Stimulated activated CD4-positive, alpha-beta T cell treated with anti-CD3 and anti-CD28 coated beads, Interleukin-1b, Interleukin-23, amount 100 ng/mL, for 1 hour (primary cell): ENCODE data around the gene IMMP2L.

ENCODE experiments used
- DNase-seq, 2 donors: peaks; one replicate each; pipeline ENCODE4 v3.0.0-alpha.2; 2020; ENCODE audit warnings: low read depth in 2 of 2

IMMP2L gene

GRCh38 chr7:110994028-110994967, 568.0 kb downstream of the IMMP2L start:
- no peak for DNase-seq

DNA sequence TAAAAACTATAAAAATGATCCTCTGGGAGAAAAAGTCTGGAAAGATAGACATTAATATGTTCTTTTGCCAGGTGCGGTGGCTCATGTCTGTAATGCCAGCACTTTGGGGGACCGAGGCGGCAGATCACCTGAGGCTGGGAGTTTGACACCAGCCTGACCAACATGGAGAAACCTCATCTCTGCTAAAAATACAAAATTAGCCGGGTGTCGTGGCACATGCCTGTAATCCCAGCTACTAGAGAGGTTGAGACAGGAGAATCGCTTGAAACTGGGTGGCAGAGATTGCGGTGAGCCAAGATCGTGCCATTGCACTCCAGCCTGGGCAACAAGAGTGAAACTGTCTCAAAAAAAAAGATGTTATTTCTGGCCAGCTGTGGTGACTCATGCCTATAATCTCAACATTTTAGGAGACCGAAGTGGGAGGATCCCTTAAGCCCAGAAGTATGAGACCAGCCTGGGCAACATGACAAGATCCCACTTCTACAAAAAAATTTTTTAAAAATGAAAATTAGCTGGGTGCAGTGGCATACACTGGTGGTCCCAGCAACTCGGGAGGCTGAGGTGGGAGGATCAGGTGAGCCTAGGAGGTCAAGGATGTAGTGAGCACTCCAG, 573.3 kb downstream of the IMMP2L start:
- no peak for DNase-seq

DNA sequence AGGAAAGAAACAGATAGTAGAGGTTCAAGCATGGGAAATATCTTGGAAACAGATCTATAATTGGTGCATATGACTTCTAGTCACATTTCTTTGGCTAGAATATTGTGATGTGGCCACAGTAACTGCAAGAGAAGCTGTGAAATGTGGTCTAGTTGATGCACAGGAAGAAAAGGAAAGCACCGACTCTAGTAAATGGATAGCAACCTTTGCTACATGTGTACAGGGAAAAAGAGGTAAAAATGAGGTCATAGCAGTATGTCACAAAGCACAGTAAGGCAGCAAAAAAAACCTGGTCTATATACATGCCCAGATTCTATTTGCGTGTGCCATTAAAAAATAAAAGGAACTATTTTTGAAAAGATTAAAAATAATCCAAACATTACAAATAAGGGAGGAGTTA, 573.9 kb downstream of the IMMP2L start:
- no peak for DNase-seq

- DNase-seq = no peak
Measured at GRCh38 chr7:110987127-110987693, 575.1 kb downstream of the IMMP2L start.

DNA sequence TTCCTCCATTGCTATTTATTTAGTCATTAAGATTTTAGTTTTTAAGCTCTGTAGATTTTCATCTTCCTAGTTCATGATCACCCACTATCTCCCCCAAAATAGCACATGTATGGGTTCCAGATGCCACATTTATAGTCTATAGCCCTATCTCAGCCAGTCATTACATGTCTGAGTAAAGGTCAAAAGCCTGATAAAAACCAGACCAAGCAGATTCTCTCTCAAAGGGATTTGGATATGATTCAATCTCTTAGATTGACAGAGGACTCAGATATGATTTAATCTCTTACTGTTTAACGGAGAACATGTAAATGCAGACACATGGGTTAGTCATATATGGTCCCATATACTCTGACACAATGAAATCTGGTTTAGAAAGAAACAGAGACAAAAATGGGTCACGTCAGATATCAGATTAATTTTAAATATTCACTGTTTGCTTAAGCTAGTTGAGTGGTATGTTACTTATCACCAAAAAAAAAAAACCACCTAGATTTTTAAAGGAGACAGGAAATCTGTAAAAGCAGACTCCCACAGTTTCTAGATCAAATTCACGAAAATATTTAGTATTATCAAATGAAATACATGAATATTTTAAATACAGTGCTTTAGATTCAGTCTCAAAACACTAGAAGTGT, 578.4 kb downstream of the IMMP2L start:
- DNase-seq = no peak

DNA sequence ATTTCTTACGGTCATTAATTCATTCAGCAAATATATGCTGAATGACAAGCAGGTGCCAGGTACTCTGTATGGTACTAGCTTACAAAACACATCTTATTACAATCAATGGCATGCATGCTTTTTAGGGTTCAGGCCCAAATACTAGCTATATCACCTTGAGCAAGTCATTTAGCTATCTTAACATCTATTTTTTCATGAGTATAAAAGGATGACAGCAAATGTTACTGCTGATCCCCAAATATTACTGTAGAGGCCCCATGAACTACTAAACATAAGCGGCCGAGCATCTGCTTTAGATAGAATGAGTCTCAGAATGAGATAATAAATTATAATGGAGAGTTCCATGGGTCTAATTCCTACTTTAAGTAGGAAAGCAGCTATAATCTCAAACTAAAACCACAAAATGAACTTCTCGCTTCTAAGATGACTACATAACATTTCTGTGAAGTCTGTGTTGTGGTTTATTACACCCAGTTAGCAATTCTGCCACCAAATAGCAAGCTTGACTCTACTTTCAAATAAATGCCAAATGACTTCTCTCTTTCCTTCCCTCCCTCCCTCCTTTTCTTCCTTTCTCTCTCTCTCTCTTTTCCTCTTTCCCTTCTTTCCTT, 585.1 kb downstream of the IMMP2L start:
- DNase-seq = no peak

GRCh38 chr7:110975486-110975885, 586.8 kb downstream of the IMMP2L start:
- no peak for DNase-seq

- DNase-seq = no peak
Measured at GRCh38 chr7:110974441-110974840, 587.9 kb downstream of the IMMP2L start.

- DNase-seq = no peak
Measured at GRCh38 chr7:110973196-110973990, 588.9 kb downstream of the IMMP2L start.

GRCh38 chr7:110964775-110965174, 597.5 kb downstream of the IMMP2L start:
- DNase-seq = no peak

GRCh38 chr7:110962826-110963225, 599.5 kb downstream of the IMMP2L start:
- DNase-seq = no peak

DNA sequence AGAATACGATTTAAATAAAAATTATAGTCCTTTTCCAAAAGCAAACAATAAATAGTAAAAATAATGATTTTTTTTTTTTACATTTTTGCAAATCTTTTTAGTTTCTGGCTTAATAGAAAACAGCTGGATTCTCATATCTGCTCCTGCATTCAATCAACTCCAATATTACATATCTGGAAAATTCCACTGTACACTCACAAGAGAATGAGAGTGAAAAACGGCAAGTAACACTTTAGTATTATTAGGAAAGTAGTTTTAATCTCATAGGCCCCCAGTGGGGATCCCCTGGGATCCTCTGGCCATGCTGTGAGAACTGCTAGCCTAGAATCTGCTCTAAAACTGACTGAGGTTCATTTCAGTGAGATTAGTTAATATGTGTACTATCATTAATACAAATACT, 599.9 kb downstream of the IMMP2L start:
- DNase-seq = no peak

DNA sequence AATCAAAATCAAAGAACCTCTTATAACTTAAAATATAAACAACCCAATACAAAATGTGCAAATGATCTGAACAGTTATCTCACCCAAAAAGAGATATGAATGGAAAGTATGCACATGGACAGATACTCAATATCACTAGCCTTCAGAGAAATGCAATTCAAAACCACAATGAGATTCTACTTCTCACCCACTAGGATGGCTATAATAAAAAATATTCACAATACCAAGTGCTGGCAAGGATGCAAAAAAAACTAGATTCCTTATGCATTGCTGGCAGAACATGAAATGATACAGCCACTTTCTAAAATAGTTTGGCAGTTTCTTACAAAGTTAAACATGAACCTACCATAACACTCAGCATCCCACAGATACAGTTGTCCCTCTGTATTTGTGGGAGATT, 601.5 kb downstream of the IMMP2L start:
- DNase-seq = no peak

DNA sequence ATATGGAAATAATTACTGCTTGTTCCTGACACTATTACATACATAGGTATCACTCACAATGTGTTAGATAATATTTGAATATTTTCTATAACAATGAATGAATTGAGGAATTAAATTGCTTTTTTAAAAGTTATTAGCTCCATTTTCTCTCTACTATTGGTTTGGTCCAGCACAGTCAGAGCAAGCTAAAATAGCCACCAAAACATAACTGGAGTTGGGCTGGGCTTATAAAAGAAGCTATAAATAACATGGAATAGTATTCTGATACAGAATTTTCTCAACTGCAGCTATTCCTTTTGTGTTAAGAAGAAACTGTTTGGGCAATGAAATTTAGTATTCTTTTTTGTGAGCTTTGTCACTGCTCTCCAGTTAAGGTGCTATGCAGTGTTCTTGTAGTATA, 614.0 kb downstream of the IMMP2L start:
- no peak for DNase-seq

GRCh38 chr7:110947408-110947807, 614.9 kb downstream of the IMMP2L start:
- no peak for DNase-seq

GRCh38 chr7:110944966-110945644, 617.2 kb downstream of the IMMP2L start:
- DNase-seq = no peak

DNA sequence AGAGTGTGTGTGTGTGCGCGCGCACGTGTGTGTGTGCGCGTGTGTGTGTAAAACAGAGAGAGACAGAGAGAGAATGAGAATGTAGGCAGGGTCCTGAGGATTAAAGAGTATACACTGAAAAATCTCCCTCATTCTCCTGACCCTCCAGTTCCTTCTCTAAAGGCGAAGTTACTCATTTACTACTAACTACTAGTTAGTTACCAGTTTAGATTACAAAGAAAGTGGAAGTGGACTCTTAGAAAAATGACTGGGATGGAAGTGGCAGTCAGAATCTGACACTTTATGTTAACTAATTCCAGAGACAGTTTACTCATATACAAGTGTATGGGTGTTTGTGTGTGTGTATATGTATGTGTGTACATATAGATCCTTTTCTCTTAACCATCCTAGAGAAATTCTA, 617.8 kb downstream of the IMMP2L start:
- DNase-seq = no peak

DNA sequence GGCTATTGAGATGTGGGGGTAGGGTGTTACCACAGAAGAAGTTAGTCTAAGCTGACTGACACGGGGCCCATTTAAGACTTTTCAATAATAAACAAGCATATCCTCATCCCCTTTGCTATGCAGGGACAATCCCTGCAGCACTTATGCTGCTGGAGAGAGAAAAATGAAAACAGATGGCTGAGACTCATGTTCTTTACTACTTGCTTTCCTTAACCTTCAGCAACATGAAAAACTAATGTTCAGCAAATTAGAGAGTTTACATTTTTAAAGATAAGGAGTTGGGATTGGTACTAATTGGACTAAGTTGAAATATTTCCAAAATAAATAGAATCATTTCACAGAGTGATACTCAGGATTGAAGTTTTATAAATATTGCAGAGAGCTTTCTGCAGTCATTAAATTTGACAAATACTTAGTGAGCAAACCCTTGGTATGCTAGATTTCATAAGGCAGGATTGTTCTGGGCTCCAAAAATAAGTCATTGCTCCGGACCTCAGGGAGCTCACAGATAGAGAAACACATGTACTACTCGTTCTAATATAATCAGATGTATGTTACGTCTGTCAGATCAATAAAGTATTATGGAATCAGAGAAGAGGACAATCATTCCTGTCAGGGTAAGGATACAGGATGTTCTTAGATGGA, 618.5 kb downstream of the IMMP2L start:
- DNase-seq = no peak

DNA sequence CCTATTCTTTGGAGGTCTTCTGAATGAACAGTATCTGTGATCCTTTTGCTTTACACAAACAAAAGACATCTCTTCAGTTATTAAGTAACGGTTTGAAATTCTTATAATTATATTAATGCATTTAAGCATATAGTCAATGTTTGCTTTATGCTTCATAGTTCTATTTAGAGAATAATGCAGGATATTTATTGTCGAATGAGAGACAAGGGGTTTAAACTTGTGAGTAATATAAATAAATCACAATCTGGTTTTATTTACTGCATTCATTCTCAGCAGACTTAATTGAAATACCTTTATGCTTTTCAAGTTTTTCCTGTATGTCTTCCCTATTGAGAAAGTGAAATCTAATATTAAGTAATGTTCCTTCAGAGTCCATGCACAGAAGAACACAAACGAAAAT, 620.9 kb downstream of the IMMP2L start:
- DNase-seq = no peak

DNA sequence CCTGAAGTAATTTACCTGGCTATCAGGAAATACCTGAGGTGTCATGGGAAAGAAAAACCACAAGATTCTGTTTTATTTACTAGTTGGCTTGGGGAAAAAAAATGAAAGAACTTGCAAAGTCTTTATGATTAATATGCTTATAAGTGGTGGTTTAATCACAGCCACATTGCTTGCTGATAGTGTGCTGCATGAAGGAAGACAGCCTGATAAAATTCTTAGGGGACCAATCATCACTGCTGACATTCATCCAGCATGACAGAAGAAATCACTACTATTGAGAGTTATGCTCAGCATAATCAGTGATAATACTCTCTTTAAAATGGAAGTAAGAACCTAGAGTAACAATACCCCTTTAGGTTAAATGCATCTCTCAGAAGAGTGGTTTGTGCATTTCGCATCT, 621.5 kb downstream of the IMMP2L start:
- DNase-seq = no peak
